Activated naive CD4-positive, alpha-beta T cell treated with anti-CD3 and anti-CD28 coated beads for 36 hours (primary cell): ENCODE data around the gene WDR45B. TPM values are rescaled to one million over a fixed set of nuclear protein-coding genes. Genes with fewer than 3 reads are reported as not detected.

Source experiments
- CTCF ChIA-PET: fragments of 350-600 bp; sonication (Branson Sonifier 250); formaldehyde crosslinking; loops from one replicate; lab custom pipeline; 2021; ENCODE audit warnings: antibody characterized with exemption; lab: Charles Lee
- DNase-seq: peaks from one replicate; pipeline ENCODE4 v3.0.0-alpha.2; 2020
- H3K27ac Mint-ChIP-seq: one replicate; pipeline ENCODE4 v1.8.0; 2021; ENCODE audit warnings: mild to moderate bottlenecking, mixed read lengths
- H3K27me3 Mint-ChIP-seq: one replicate; pipeline ENCODE4 v1.8.0; 2021; ENCODE audit warnings: low read depth, mixed read lengths
- H3K36me3 Mint-ChIP-seq: one replicate; pipeline ENCODE4 v1.8.0; 2021; ENCODE audit warnings: low read depth, mixed read lengths
- H3K4me1 Mint-ChIP-seq: one replicate; pipeline ENCODE4 v1.8.0; 2021; ENCODE audit warnings: low read depth, mixed read lengths
- H3K4me3 Mint-ChIP-seq: one replicate; pipeline ENCODE4 v1.8.0; 2021; ENCODE audit warnings: mild to moderate bottlenecking, moderate library complexity, mixed read lengths
- H3K9me3 Mint-ChIP-seq: one replicate; pipeline ENCODE4 v1.8.0; 2021; ENCODE audit warnings: mixed read lengths
- intact Hi-C: fragments of 100-400 bp; cut with micrococcal nuclease; formaldehyde crosslinking; loops from one replicate; pipeline ENCODE4 v1.15.1; 2023
- total RNA-seq, 2 experiments: library from RNA; stranded (reverse); gene quantifications; one replicate each; pipeline ENCODE4 v1.2.3, GENCODE V29; 2021

The WDR45B gene
- total RNA-seq, 2 experiments from 2014 or later = 23.2 to 25.0 TPM

DNA sequence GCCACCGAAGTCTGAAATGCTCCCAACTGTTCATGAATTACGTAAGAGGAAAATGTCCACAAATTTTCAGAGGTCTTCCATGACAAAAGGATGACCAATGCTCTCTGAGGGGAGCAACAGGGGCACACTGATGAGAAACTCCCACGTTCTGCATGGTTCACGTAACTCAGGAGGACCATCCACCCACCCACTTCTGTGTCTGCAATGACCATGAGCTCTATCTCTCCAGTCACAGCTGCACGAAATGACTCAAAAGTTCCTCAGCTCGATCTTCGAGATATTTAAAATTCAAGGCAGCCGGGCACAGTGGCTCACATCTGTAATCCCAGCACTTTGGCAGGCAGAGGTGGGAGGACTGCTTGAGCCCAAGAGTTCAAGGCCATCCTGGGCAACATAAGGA is 15.8 kb downstream of the WDR45B start:
- no peak overlapping the region for H3K4me3 Mint-ChIP-seq
- no peak for DNase-seq
- peaks cover 25% of the 10 kb centered on the region for H3K36me3 Mint-ChIP-seq
- H3K4me1 Mint-ChIP-seq = peaks cover 17% of the 10 kb centered on the region
- CTCF ChIA-PET = no interaction called here
- H3K9me3 Mint-ChIP-seq = peaks cover 8% of the 10 kb centered on the region
- no peak overlapping the region for H3K27ac Mint-ChIP-seq
- H3K27me3 Mint-ChIP-seq = no peaks in the 10 kb centered on the region
- intact Hi-C loops = no loop called here

DNA sequence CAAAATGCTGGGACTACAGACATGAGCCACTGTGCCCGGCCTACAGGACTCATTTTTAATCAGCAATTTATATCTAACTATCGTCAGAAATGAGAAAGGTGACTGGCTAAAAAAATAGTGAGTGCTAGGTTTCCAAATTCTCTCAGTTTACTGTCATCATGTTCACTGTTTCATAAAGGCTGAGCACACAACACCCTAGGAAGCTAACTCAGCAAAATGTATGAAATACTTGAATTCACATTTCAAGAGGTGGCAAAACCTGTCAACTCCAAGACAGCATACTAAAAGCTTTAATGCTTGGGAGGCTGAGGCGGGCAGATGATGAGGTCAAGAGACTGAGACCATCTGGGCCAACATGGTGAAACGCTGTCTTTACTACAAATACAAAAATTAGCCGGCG is 16.7 kb downstream of the WDR45B start:
- intact Hi-C loops = no loop called here

DNA sequence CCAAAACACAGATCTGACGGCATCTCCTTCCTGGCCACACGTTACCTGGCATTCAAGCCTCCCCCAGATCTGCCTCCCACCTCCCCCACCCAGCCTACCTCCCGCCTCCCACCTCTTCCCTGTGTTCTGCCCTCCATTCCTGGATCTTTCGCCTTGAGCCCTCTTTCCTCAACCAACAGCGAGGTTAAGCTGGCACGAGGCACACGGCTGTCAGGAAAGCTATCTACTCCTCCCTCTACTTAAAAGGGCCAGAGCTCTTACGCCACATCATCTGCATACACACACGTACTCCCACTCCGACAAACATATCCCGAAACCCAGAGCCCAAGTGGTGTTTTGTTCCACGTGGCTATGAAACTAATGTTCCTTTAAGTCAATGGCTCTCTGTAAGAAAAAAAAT is 18.0 kb downstream of the WDR45B start:
- no peak for DNase-seq
- Mint-ChIP-seq H3K27ac (no peak overlapping the region), H3K4me3 (no peak overlapping the region), H3K4me1 (peaks cover 9% of the 10 kb centered on the region), H3K9me3 (no peaks in the 10 kb centered on the region), H3K27me3 (no peaks in the 10 kb centered on the region), H3K36me3 (peaks cover 15% of the 10 kb centered on the region)
- intact Hi-C loops = no loop called here
- CTCF ChIA-PET = no interaction called here

More for the DNA sequence above, 16.7 kb downstream of the WDR45B start:
- H3K4me1 Mint-ChIP-seq = peaks cover 12% of the 10 kb centered on the region
- H3K9me3 Mint-ChIP-seq = no peaks in the 10 kb centered on the region
- CTCF ChIA-PET = interaction anchor here (0.5 kb wide), 1 partner anchor 259 kb away, joined by 5 read pairs; no protein-coding TSS in a partner anchor
- no peak overlapping the region for H3K27ac Mint-ChIP-seq
- H3K4me3 Mint-ChIP-seq = no peak overlapping the region
- no peaks in the 10 kb centered on the region for H3K27me3 Mint-ChIP-seq
- DNase-seq = no peak
- peaks cover 17% of the 10 kb centered on the region for H3K36me3 Mint-ChIP-seq

DNA sequence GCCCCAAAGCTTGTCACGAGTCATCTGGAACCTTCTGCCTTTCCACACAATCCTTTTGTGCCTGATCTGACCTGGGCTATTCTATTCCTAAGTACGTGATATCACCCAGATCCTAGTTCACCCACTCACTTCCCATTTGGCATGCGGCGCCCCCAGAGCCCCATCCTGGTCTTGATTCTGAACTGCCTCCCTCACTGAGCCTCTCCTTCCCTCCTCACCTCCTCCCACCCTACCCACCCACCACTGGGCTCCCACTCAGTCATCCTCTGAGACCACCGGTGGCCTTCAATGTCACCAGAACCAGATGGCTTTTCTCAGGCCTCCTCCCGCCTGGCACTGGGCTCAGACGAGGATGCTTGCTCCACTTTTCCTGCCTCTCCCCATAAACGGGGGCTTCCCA is 18.5 kb downstream of the WDR45B start:
- intact Hi-C loops = no loop called here
- peaks cover 8% of the 10 kb centered on the region for H3K4me1 Mint-ChIP-seq
- H3K9me3 Mint-ChIP-seq = no peaks in the 10 kb centered on the region
- H3K36me3 Mint-ChIP-seq = peaks cover 16% of the 10 kb centered on the region
- DNase-seq = no peak
- no peak overlapping the region for H3K27ac Mint-ChIP-seq
- no peaks in the 10 kb centered on the region for H3K27me3 Mint-ChIP-seq
- CTCF ChIA-PET = no interaction called here
- no peak overlapping the region for H3K4me3 Mint-ChIP-seq

DNA sequence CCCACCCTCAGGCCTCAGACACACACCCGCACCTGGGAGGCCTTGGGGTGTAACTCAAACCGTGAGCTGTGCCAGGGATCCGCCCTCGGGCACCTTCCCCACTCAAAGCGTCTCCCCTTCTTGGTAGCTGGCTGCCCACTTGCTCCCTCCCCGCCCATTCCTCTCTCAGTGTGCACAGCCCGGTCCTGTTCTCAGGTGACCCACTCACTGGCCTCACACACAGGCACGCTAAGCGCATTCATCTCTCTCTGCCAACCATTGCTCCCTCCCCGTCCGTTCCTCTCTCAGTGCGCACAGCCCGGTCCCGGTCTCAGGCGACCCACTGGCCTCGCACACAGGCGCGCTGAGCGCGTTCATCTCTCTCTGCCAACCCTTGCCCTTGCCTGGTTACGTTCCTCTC is 20.8 kb downstream of the WDR45B start:
- Mint-ChIP-seq H3K27ac (no peak overlapping the region), H3K36me3 (peaks cover 14% of the 10 kb centered on the region)

DNA sequence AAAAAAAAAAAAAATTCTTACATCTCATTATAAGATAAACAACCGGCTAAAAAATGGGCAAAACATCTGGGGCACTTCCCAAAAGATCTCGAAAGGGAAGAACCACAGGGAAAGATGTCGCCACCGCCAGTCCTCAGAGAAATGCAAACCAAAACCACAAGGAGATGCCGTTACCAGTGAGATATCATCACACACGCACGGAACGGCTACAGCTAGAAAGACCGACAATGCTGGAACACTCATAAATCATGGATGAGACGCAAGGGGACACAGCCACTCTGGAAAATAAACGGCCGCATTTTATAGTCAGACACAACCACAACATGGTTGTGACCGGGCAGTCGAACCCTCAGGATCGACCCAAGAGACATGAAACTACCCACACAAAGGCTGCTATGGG is 24.5 kb downstream of the WDR45B start:
- Mint-ChIP-seq H3K27ac (no peak overlapping the region), H3K36me3 (peaks cover 23% of the 10 kb centered on the region), H3K4me1 (no peaks in the 10 kb centered on the region), H3K27me3 (no peaks in the 10 kb centered on the region), H3K9me3 (no peaks in the 10 kb centered on the region), H3K4me3 (no peak overlapping the region)
- CTCF ChIA-PET = no interaction called here
- intact Hi-C loops = no loop called here
- no peak for DNase-seq

More for the DNA sequence above, 20.8 kb downstream of the WDR45B start:
- CTCF ChIA-PET = no interaction called here
- H3K27me3 Mint-ChIP-seq = no peaks in the 10 kb centered on the region
- no peak overlapping the region for H3K4me3 Mint-ChIP-seq
- intact Hi-C loops = no loop called here
- no peak for DNase-seq
- H3K4me1 Mint-ChIP-seq = no peaks in the 10 kb centered on the region
- no peaks in the 10 kb centered on the region for H3K9me3 Mint-ChIP-seq

DNA sequence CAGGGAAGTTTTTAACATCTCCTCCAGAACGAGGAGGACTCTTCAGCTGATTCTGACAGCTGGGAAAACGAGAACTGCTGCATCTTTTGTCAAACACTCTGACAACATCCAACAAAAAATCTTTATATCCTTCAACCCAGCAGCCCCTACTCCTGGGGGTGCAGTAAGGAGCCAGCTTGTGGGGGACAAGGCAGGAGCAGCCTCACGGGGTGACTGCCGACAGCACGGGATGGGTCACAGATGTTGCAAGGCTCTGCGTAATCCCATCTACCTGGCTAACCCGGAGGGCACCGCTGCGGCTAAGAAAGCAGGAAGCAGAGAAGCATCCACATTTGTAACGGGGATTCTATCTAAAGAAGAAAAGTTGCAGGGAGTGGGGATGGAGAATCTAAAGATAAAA is 28.6 kb downstream of the WDR45B start:
- Mint-ChIP-seq H3K27me3 (no peaks in the 10 kb centered on the region), H3K27ac (no peak overlapping the region), H3K4me1 (no peaks in the 10 kb centered on the region), H3K9me3 (no peaks in the 10 kb centered on the region), H3K4me3 (no peak overlapping the region), H3K36me3 (peaks cover 22% of the 10 kb centered on the region)
- CTCF ChIA-PET = no interaction called here
- intact Hi-C loops = no loop called here
- no peak for DNase-seq

DNA sequence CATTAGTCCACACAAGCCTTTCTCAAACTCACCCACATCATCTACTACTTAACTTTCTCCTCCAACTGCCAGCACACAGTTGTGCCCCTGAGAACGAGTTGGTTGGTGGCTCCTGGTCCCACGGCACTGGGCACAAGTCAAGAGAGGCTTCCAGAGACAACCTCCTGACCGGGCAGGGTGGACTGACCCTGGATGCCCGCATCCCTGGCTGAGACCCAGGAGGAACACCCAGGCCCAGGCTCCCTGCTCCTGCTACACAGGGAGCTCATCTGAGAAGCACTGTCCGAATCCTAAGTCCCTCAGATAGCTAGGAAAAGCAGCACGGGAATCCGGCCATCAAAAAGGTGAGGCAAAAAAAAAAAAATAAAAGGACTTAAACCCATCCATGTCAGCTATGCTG is 29.0 kb downstream of the WDR45B start:
- Mint-ChIP-seq H3K4me3 (no peak overlapping the region), H3K27ac (no peak overlapping the region), H3K27me3 (no peaks in the 10 kb centered on the region), H3K4me1 (no peaks in the 10 kb centered on the region), H3K9me3 (no peaks in the 10 kb centered on the region), H3K36me3 (peaks cover 24% of the 10 kb centered on the region)
- intact Hi-C loops = no loop called here
- CTCF ChIA-PET = no interaction called here
- no peak for DNase-seq

DNA sequence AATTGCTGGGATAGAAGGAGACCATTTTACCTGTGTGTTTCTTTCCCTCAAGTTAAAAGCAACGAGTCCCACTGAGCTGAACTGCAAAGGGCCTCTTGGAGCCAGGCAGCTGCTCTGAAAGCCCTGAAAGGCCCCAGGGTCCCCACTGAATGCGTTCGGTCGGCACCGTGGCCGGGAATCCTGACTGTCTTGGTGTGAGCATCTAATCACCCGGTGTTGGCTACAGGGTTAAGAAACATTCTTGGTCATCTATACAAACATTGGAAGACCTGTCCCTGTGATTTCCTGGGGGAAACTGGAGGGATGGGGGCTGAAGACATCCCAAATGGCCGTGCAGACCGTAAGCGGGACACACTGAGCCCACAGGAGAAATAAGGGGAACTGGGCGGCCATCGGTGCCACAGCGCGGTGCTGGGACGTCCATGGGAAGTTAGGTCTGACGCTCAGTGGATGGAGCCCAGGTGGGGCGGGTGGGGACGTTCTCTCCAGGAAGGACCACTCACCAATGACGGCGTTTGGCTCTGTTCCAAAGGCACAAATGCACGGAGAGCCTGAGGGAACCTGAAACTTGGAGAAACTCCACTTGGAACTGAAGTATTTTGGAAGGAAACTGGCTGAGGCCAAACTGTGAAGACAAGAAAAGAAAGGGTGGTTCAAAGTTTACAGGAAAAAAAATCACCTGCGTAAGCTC is 32.1 kb downstream of the WDR45B start:
- CTCF ChIA-PET = interaction anchor here (0.6 kb wide), 1 partner anchor 178 kb away, joined by 4 read pairs; no protein-coding TSS in a partner anchor
- Mint-ChIP-seq H3K4me1 (no peaks in the 10 kb centered on the region), H3K27me3 (no peaks in the 10 kb centered on the region), H3K36me3 (peaks cover 20% of the 10 kb centered on the region), H3K27ac (no peak overlapping the region), H3K4me3 (no peak overlapping the region), H3K9me3 (no peaks in the 10 kb centered on the region)
- DNase-seq = no peak
- intact Hi-C loops = no loop called here

DNA sequence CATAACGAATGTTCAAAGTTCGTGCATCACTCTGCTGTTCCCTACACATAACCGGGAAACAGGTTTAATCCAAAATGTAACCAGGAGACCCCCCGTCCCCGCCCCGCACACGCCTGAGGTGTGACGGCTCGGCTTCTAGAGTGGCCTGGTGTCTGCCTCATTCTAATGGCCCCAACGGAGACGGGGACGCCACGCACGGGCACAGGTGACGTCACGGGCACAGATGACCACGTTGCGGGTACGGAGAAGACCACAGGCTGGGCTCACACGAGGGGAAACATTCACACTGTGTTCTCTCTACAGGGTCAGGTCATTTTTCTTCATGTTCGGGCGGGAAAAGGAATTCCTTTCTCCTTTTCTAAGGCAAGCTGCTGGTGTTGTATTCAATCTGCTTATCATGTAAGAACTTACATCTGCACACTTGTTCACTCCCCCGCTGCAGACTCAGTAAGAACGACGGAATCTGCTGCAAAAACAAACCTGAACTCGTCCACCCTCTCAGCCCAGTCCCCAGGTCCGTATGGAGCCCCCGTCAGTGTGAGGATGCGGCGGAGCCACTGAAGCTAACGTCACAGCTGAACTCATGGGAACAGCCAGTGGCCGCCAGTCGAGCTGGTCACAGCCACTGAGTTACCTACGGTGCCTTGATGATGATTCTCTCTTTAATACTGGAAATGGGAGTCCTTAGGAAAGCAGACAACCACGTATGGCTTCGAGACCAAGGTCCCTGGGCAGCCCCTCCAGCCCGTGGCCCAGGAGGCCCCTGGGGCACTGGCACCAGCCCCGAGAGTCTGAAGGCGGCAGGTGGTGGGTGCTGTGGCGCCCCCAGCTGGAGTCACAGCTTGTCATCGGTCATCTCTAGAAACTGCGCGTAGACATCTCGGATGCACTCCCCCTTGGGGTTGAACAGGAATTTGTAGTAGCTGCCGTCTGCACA is 32.9 kb downstream of the WDR45B start:
- DNase-seq = no peak
- CTCF ChIA-PET = no interaction called here
- Mint-ChIP-seq H3K4me1 (no peaks in the 10 kb centered on the region), H3K36me3 (peaks cover 17% of the 10 kb centered on the region), H3K4me3 (no peak overlapping the region), H3K27me3 (no peaks in the 10 kb centered on the region), H3K27ac (no peak overlapping the region), H3K9me3 (no peaks in the 10 kb centered on the region)
- intact Hi-C loops = no loop called here

DNA sequence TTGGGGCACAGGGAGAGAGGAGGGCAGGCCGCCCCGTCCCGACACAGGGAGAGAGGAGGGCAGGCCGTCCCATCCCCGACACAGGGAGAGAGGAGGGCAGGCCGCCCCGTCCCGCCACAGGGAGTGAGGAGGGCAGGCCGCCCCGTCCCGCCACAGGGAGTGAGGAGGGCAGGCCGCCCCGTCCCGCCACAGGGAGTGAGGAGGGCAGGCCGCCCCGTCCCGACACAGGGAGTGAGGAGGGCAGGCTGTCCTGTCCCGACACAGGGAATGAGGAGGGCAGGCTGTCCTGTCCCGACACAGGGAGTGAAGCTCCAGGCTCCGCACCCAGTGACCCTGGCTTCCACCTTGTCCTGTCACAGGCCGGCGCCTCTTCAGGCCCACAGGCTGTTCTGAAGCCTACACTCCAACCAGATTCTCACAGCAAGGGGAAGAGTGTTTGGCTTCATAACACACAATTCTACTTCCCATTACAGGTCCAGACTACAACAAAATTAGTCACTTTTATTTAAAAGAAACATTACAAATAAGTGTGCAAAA is 34.1 kb downstream of the WDR45B start:
- no peak overlapping the region for H3K4me3 Mint-ChIP-seq
- no peaks in the 10 kb centered on the region for H3K9me3 Mint-ChIP-seq
- H3K4me1 Mint-ChIP-seq = no peaks in the 10 kb centered on the region
- intact Hi-C loops = no loop called here
- H3K27me3 Mint-ChIP-seq = no peaks in the 10 kb centered on the region
- CTCF ChIA-PET = no interaction called here
- no peak overlapping the region for H3K27ac Mint-ChIP-seq
- peaks cover 22% of the 10 kb centered on the region for H3K36me3 Mint-ChIP-seq
- no peak for DNase-seq

DNA sequence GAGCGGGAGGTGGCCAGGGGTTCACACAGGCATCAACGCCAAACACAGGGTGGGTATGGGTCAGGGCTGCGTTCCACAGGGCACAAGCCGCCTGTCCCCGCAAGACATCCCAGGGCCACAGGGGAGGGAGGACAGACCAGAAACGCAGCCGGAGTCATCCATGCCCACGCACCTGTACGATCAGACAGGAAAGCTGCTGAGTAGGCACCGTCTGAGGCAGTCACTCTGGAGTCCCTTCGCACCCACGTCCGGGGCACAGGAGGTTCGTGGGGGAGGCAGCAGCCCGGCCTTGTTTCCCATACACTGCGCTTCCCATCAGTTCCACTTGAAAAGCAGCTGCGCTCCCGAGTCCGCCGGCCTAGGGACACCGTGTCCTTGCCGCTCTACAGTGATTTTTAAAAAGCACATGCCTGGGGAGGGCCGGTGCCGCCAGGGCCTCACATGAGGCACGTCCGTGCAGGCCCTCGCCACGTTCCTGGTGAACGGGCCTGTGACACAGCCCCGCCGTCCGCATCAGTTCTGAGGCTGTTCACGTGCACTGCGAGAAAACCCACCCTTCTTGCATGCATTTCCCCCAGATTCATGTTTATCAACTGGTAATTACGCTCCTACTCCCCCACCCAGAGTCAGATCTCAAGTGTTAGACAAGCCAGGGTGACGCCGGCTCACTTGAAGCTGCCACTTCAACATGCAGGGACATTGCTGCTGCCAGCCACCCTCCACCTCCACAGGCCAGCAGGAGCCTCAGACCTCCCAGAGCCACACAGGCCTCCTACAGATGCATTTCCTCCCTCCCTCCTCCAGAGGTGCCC is 34.8 kb downstream of the WDR45B start:
- H3K27ac Mint-ChIP-seq = no peak overlapping the region
- CTCF ChIA-PET = no interaction called here
- peaks cover 22% of the 10 kb centered on the region for H3K36me3 Mint-ChIP-seq
- no peaks in the 10 kb centered on the region for H3K27me3 Mint-ChIP-seq
- H3K4me3 Mint-ChIP-seq = no peak overlapping the region
- no peak for DNase-seq
- no peaks in the 10 kb centered on the region for H3K9me3 Mint-ChIP-seq
- intact Hi-C loops = no loop called here
- H3K4me1 Mint-ChIP-seq = no peaks in the 10 kb centered on the region
